HK-2 (cell line): ENCODE measurements around the gene PIAS2.
"Not testable (repeated sequence)": the region's sequence is repeated elsewhere in the genome, so short reads cannot be mapped to it uniquely, and the experiment has no call there.

Experiments
- DNase-seq: peaks from one replicate; pipeline ENCODE4 v3.0.0-alpha.2; 2018; ENCODE audit not compliant: unreplicated experiment

PIAS2 gene

GRCh38 chr18:46832422-46832821 lies 84.9 kb downstream of the PIAS2 start:
- not testable (repeated sequence) for DNase-seq

- no peak for DNase-seq
Measured at GRCh38 chr18:46831434-46831833, 85.9 kb downstream of the PIAS2 start.

GRCh38 chr18:46830633-46831032 lies 86.7 kb downstream of the PIAS2 start:
- no peak for DNase-seq

GRCh38 chr18:46829947-46830346 lies 87.4 kb downstream of the PIAS2 start:
- DNase-seq: no peak

GRCh38 chr18:46829531-46829930 lies 87.8 kb downstream of the PIAS2 start:
- no peak for DNase-seq

GRCh38 chr18:46821856-46822711 lies 95.2 kb downstream of the PIAS2 start:
- DNase-seq: no peak

GRCh38 chr18:46820863-46821262 lies 96.4 kb downstream of the PIAS2 start:
- DNase-seq: no peak

GRCh38 chr18:46815661-46816060 lies 101.6 kb downstream of the PIAS2 start:
- no peak for DNase-seq

- no peak for DNase-seq
Measured at GRCh38 chr18:46814399-46814798, 102.9 kb downstream of the PIAS2 start.

GRCh38 chr18:46812311-46812710 lies 105.0 kb downstream of the PIAS2 start:
- DNase-seq: no peak

GRCh38 chr18:46810481-46811000 lies 106.8 kb downstream of the PIAS2 start:
- DNase-seq: no peak

GRCh38 chr18:46809145-46809544 lies 108.2 kb downstream of the PIAS2 start:
- no peak for DNase-seq

- not testable (repeated sequence) for DNase-seq
Measured at GRCh38 chr18:46795945-46796344, 121.4 kb downstream of the PIAS2 start.

GRCh38 chr18:46794607-46795006 lies 122.7 kb downstream of the PIAS2 start:
- no peak for DNase-seq

- DNase-seq: no peak
Measured at GRCh38 chr18:46793565-46793964, 123.7 kb downstream of the PIAS2 start.

GRCh38 chr18:46789088-46789487 lies 128.2 kb downstream of the PIAS2 start:
- DNase-seq: no peak

GRCh38 chr18:46787674-46788073 lies 129.6 kb downstream of the PIAS2 start:
- no peak for DNase-seq

- no peak for DNase-seq
Measured at GRCh38 chr18:46772357-46772756, 144.9 kb downstream of the PIAS2 start.

- no peak for DNase-seq
Measured at GRCh38 chr18:46771141-46771540, 146.2 kb downstream of the PIAS2 start.

- DNase-seq: no peak
Measured at GRCh38 chr18:46770708-46771107, 146.6 kb downstream of the PIAS2 start.

GRCh38 chr18:46768166-46768921 lies 149.0 kb downstream of the PIAS2 start:
- DNase-seq: no peak

GRCh38 chr18:46767217-46767616 lies 150.1 kb downstream of the PIAS2 start:
- DNase-seq: no peak

GRCh38 chr18:46764586-46764985 lies 152.7 kb downstream of the PIAS2 start:
- DNase-seq: no peak
